ENCODE measurements around the gene SEL1L2.

DNA sequence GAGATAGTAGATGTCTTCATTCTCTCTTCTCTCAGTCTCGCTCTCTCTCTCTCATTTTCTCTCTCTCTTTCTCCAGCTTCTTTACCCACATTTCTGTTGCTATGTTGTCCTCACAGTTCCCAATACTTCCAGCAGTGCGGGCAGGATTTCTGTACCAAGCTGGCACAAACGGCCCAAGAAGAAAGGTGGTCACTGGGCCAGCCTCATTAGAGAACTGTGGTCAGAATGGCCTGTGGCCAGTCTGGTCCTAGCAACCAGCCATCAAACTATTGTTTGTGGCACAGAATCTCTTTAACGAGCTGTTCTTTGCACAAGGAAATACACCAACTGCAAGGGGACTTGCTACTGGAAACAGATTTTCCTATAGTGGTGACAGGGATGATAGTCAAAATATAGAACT, 81.3 kb downstream of the SEL1L2 start:
- TF ChIP-seq, protein P1, sequence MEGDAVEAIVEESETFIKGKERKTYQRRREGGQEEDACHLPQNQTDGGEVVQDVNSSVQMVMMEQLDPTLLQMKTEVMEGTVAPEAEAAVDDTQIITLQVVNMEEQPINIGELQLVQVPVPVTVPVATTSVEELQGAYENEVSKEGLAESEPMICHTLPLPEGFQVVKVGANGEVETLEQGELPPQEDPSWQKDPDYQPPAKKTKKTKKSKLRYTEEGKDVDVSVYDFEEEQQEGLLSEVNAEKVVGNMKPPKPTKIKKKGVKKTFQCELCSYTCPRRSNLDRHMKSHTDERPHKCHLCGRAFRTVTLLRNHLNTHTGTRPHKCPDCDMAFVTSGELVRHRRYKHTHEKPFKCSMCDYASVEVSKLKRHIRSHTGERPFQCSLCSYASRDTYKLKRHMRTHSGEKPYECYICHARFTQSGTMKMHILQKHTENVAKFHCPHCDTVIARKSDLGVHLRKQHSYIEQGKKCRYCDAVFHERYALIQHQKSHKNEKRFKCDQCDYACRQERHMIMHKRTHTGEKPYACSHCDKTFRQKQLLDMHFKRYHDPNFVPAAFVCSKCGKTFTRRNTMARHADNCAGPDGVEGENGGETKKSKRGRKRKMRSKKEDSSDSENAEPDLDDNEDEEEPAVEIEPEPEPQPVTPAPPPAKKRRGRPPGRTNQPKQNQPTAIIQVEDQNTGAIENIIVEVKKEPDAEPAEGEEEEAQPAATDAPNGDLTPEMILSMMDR (IDR thresholded peaks at IDR 0.05) = no peak
- TF ChIP-seq EP300 (IDR thresholded peaks at IDR 0.05) = no peak

All from ovary (tissue), 3 donors.